ENCODE data around the gene BCAS4. TPM values are rescaled to one million over a fixed set of nuclear protein-coding genes. Genes with fewer than 3 reads are reported as not detected.
"Not testable (repeated sequence)": the region's sequence is repeated elsewhere in the genome, so short reads cannot be mapped to it uniquely, and the experiment has no call there.

Gene BCAS4
- total RNA-seq, 2 donors from 2014 or later: 7.7 to 10.2 TPM

DNA sequence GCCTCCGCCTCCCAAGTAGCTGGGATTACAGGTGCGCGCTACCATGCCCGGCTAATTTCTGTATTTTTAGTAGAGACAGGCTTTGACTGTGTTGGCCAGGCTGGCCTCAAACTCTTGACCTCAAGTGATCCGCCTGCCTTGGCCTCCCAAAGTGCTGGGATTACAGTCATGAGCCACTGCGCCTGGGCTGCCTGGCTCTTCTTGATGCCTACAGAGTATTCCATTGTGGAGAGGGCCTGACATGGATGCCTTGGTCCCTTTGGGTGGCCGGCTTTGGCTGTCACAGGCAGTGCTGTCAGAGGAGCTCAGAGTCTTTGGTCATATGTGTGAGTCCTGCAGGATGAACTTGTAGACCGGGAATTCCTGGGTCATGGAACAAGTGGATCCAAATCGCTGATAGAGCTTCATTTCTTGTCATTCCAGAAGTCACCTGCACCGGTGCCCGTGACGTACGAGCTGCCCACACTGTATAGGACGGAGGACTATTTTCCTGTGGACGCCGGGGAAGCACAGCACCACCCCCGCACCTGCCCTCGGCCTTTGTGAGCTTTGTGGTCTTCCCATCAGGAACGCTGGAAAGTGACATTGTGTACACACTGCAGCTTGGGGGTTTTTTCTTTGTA lies 81.3 kb downstream of the BCAS4 start:
- Histone ChIP-seq H3K4me1 (ENCODE audit: control insufficient read depth in 1 of 2, low read depth in 2 of 2) (no peaks in the 10 kb centered on the region), H3K27me3 (replicated peaks; ENCODE audit: insufficient read depth) (no peaks in the 10 kb centered on the region), H3K9me3 (no peaks in the 10 kb centered on the region), H3K36me3 (no peaks in the 10 kb centered on the region), H3K4me3 (no peak overlapping the region), H3K27ac (no peak overlapping the region)
- DNase-seq (ENCODE audit: low spot score) (no peak), ATAC-seq (ENCODE audit: insufficient number of reproducible peaks, low FRiP score, low read depth) (no peak)
- TF ChIP-seq, protein P1, sequence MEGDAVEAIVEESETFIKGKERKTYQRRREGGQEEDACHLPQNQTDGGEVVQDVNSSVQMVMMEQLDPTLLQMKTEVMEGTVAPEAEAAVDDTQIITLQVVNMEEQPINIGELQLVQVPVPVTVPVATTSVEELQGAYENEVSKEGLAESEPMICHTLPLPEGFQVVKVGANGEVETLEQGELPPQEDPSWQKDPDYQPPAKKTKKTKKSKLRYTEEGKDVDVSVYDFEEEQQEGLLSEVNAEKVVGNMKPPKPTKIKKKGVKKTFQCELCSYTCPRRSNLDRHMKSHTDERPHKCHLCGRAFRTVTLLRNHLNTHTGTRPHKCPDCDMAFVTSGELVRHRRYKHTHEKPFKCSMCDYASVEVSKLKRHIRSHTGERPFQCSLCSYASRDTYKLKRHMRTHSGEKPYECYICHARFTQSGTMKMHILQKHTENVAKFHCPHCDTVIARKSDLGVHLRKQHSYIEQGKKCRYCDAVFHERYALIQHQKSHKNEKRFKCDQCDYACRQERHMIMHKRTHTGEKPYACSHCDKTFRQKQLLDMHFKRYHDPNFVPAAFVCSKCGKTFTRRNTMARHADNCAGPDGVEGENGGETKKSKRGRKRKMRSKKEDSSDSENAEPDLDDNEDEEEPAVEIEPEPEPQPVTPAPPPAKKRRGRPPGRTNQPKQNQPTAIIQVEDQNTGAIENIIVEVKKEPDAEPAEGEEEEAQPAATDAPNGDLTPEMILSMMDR (IDR thresholded peaks at IDR 0.05): no peak

DNA sequence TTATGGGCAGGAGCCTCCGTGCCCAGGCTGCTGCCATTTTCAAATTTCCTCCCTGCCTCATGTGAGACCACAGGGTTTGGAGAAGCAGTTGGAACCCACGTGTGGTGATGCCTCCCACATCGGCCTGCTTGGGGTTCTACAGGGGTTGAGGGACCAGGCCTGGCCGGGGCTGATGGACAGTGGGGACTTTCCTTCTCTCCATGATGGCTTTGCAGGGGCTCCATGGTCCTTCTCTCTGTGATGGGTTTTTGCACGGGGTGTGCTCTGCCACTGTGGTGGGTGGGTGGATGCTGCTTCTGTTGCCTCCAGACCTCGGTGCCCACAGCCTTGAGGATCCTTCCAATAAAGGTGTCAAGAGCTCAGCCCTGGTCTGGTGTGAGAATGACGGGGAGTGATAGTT lies 82.0 kb downstream of the BCAS4 start:
- Histone ChIP-seq H3K36me3 (no peaks in the 10 kb centered on the region), H3K27ac (no peak overlapping the region), H3K27me3 (replicated peaks; ENCODE audit: insufficient read depth) (no peaks in the 10 kb centered on the region), H3K4me1 (ENCODE audit: control insufficient read depth in 1 of 2, low read depth in 2 of 2) (no peaks in the 10 kb centered on the region), H3K9me3 (no peaks in the 10 kb centered on the region), H3K4me3 (no peak overlapping the region)
- TF ChIP-seq, protein P1 (IDR thresholded peaks at IDR 0.05): no peak
- DNase-seq (ENCODE audit: low spot score) (no peak), ATAC-seq (ENCODE audit: insufficient number of reproducible peaks, low FRiP score, low read depth) (no peak)

DNA sequence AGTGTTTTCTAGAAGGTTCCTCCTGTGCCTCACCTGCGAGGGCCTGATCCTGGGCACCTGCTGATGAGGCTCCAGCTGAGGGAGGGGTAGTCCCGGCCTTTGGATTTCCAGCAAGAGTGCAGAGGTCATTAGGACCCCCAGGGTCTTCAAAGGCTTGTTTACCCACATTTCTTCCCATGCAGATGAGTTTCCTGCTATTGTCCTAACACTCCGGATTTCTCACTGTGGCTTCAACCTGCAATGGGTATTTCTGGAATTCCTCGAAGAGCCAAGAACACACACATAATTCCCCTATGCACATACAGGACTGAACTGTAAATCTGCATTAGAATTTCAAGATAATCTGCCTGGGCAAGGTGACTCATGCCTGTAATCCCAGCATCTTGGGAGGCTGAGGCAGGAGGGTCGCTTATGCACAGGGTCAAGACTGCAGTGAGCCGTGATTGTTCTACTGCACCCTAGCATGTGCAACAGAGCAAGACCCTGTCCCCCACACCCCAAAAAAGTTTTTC lies 82.4 kb downstream of the BCAS4 start:
- Histone ChIP-seq H3K9me3 (no peaks in the 10 kb centered on the region), H3K4me1 (ENCODE audit: control insufficient read depth in 1 of 2, low read depth in 2 of 2) (no peaks in the 10 kb centered on the region), H3K36me3 (no peaks in the 10 kb centered on the region), H3K4me3 (no peak overlapping the region), H3K27me3 (replicated peaks; ENCODE audit: insufficient read depth) (no peaks in the 10 kb centered on the region), H3K27ac (no peak overlapping the region)
- TF ChIP-seq, protein P1 (IDR thresholded peaks at IDR 0.05): no peak
- ATAC-seq (ENCODE audit: insufficient number of reproducible peaks, low FRiP score, low read depth) (no peak), DNase-seq (ENCODE audit: low spot score) (no peak)

DNA sequence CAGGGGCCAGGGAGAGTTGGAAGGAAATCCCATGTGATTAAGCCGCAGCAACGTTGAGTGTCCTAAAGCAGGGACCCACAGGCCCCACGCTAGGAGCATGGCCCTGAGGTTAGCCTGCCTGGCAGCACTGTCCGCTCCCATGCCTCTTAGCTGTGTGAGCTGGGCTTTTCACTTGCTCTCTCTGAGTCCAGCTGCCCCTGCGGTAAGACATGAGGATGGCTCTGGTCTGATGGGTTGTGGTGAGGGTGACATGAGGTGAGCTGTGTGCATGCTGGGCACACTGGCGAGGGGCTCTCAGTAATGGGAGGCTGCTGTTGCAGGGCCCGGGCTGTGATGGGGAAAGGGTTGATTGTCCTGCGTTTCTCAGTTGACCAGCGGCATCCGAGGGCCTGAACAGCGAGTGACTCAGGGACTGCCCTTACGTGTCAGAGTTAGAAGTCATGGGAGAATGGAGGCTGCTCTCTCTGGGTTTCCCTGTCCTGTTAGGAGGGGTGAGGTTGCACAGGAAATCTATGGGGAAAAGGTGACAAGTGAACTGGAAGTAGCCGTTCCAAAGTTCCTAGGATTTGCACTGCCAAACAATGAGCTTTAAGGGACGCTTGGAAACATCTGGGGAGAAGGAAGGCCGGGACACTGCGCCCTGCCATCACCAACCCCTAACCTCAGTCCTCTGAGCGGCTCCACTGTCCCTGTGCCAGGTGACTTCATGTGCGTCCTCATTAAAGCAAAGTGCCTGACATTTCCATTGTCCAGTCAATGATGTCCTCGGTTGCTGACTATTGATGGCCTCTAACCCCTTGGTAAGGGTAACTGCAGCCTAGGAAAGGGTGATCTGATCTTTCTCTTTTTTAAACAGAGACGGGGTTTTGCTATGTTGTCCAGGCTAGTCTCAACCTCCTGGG lies 85.0 kb downstream of the BCAS4 start:
- Histone ChIP-seq H3K27me3 (replicated peaks; ENCODE audit: insufficient read depth) (no peaks in the 10 kb centered on the region), H3K9me3 (no peaks in the 10 kb centered on the region), H3K36me3 (no peaks in the 10 kb centered on the region), H3K4me1 (ENCODE audit: control insufficient read depth in 1 of 2, low read depth in 2 of 2) (no peaks in the 10 kb centered on the region), H3K4me3 (no peak overlapping the region), H3K27ac (no peak overlapping the region)
- TF ChIP-seq, protein P1 (IDR thresholded peaks at IDR 0.05): no peak
- DNase-seq (ENCODE audit: low spot score) (no peak), ATAC-seq (ENCODE audit: insufficient number of reproducible peaks, low FRiP score, low read depth) (no peak)

DNA sequence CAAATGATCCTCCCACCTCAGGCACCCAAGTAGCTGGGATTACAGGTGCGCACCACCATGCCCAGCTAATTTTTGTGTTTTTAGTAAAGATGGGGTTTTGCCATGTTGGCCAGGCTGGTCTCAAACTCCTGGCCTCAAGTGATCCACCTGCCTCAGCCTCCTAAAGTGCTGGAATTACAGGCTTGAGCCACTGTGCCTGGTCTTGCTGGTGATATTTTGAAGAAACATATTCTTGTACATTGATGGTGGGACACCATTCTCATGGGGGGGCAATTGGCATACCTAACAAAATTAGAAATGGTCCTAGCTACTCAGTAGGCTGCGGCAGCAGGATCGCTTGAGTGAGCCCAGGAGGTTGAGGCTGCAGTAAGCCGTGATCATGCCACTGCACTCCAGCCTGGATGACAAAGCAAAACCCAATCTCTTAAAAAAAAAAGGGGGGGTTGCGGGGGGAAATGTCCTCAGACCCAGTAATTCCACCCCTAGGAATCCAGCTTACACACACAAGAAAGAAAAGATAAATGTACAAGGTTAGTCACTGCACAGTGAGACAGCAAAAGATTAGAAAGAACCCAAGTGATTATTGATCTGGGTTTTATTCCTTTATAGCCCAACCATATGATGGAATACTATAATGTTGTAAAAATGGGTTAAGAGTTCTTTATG lies 87.0 kb downstream of the BCAS4 start:
- not testable (repeated sequence) for H3K4me3 ChIP-seq; H3K4me1 ChIP-seq (ENCODE audit: control insufficient read depth in 1 of 2, low read depth in 2 of 2); H3K27me3 ChIP-seq (replicated peaks; ENCODE audit: insufficient read depth); ATAC-seq (ENCODE audit: insufficient number of reproducible peaks, low FRiP score, low read depth); H3K36me3 ChIP-seq; H3K9me3 ChIP-seq; H3K27ac ChIP-seq; DNase-seq (ENCODE audit: low spot score)
